ENCODE measurements around the gene CFTR. TPM values are rescaled to one million over a fixed set of nuclear protein-coding genes. Genes with fewer than 3 reads are reported as not detected.
A peak's percentile ranks its signal among the peaks of the same experiment; 100 is the strongest.
"Not testable (repeated sequence)": the region's sequence is repeated elsewhere in the genome, so short reads cannot be mapped to it uniquely, and the experiment has no call there.

Gene CFTR
- total RNA-seq = 95.2 TPM

DNA sequence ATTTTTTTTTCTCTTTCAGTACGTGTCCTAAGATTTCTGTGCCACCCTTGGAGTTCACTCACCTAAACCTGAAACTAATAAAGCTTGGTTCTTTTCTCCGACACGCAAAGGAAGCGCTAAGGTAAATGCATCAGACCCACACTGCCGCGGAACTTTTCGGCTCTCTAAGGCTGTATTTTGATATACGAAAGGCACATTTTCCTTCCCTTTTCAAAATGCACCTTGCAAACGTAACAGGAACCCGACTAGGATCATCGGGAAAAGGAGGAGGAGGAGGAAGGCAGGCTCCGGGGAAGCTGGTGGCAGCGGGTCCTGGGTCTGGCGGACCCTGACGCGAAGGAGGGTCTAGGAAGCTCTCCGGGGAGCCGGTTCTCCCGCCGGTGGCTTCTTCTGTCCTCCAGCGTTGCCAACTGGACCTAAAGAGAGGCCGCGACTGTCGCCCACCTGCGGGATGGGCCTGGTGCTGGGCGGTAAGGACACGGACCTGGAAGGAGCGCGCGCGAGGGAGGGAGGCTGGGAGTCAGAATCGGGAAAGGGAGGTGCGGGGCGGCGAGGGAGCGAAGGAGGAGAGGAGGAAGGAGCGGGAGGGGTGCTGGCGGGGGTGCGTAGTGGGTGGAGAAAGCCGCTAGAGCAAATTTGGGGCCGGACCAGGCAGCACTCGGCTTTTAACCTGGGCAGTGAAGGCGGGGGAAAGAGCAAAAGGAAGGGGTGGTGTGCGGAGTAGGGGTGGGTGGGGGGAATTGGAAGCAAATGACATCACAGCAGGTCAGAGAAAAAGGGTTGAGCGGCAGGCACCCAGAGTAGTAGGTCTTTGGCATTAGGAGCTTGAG, at the start of gene CFTR:
Gene CFTR, plus strand, starts transcription at position 801 of the 830 bp plus-strand sequence. CDS start 70 bp downstream, outside the sequence.
- DNase-seq (ENCODE audit: low spot score) = peak; percentile 49

DNA sequence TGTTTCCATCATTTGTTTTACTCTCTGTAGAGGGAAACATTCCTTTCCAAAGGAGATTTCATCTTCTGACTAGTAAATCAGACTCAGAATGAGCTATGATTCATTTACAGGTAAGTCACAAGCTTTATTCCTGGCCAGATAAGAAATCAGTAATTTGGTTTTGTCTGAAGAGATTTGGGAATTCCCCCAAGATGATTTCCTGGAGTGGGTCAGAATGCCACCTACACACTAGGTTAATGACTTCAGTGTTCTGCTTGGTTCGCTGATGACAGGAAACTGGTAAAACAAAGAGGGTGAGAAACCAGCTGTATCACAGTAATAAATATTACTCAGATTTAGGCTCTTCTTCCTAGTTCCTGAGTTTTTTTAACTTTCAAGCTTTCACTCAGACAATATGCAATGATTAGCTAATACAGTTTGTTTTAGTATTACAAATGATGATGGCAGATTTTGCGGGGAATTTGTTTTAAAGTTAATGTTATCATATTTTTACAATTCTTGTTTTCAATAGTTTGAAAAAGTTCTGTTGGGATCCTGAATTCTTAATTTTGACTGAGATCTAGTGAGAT, 44.3 kb upstream of the CFTR start:
- DNase-seq (ENCODE audit: low spot score) = peak; percentile 38

DNA sequence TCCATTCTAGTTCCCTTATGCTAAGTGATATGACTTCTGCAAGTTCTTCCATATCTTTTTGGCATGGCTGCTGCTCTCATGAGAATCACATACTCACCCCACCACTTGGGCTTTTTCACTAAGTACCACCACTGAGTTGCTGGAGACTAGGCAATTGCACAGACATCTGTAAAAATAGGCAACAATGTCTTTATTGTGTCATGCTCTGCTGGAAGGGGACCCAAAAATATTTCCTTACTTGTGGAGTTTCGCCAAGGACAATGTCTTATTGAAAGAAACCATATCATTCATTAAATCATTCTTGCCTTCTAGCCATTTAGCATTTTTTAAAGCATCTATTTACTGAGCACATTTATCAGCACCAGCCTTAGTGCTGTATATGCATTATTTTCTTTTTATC, 35.2 kb upstream of the CFTR start:
- no peak for DNase-seq (ENCODE audit: low spot score)

DNA sequence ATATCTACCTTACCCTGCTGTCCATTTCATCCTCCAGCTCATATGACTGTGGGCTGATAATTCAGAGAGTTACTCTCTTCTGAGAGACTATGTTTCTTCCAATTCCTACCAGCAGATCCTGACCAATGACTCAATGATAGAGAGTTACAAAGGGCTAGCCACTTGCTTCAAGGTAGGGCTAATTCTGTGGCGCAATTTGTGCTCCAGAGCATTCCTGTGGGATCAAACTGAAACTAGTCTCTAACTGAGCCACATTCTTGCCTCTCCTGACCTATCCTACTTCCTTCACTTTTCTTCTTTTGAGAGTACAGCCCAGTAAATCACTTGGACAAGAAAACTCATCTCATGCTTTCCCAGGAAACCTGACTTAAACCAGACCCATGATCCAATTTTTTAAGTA, 34.6 kb upstream of the CFTR start:
- DNase-seq (ENCODE audit: low spot score) = no peak

DNA sequence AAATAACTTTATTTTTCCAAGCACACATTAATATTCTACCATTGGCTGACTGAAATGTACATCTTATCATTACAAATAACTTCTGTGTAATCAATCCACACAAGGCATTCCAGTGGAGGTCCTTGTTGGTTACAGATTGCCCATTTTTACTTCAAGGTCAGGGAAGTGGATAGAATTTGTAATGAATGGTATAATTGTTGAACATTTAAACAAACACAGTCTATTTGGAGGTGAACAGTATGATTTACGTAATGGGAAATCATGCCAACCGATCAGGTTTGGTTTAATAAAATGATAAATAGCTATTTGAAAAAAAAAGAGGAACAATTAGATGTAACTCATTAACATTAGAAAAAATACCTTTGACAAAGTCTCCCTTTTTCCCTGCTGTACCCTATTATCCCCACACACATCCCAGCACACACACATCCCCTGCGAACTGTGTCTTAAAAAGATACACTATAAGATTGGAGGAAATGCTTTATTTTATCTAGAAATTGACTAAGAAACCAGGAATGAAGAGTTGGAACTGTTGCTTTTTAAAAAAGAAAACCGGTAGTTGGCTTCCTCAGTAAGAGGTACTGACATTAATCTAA, 33.5 kb upstream of the CFTR start:
- no peak for DNase-seq (ENCODE audit: low spot score)

DNA sequence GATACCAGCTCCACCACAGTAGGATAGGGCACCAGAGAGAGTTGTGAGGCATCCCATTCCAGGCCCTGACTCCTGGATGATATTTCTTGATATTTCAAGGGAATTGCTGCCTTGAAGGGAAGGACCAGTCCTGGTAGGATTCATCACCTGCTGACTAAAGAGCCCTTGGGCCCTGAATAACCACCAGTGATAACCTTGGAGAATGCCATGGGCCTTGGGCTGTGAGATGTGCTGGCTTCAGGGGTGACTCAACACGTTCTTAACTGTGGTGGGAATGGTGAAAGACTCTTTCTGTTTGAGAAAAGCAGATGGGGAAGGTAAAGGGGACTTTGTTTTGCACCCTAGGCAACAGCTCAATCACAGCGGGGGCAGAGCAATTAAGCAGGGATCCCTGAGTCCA, 31.2 kb upstream of the CFTR start:
- DNase-seq (ENCODE audit: low spot score) = no peak

DNA sequence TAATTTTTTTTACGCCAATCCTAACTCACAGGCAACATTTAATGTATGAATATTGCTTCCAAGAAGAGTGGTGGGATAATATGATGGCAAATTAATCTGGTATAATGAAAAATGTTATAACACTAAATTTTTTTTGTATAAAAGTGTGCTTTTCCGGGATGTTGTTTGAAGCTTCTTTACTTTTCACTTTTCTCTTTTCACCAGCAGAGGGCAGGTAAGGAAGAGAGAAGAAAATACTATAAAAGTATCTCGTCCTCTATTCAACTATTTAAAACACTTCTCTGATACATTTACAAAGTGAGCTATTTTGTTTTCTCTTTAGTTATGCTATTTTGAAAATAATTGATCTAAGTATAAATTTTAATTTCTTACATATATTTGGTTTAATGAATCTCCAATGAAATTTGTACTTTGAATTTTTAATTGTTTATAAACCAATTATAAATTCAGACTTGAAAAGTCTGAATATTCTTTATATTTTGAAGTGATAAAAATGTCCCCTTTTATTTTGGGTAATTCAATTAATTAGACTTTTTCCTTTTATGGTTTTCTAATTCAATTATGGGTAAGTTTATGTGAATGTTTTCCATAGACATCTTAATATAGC, 20.7 kb upstream of the CFTR start:
- DNase-seq (ENCODE audit: low spot score) = no peak

DNA sequence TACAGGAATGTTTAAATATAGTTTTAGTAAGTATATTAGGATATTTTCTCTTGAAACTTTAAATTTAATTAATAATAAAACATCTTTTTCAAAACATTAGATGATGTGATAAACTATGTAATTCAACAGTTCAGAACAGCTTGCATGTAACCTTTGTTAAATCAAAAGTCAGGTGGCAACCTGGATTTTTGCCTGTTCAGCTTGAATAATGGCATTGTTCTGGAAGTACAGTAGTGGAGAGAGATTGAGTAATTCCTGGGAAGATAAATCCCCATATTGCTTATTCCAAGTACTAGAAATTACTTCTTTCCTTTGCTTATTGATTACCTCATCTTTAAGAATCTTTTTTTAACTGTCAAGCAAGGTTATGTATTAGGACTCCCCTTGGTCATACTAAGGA, 20.1 kb upstream of the CFTR start:
- no peak for DNase-seq (ENCODE audit: low spot score)

DNA sequence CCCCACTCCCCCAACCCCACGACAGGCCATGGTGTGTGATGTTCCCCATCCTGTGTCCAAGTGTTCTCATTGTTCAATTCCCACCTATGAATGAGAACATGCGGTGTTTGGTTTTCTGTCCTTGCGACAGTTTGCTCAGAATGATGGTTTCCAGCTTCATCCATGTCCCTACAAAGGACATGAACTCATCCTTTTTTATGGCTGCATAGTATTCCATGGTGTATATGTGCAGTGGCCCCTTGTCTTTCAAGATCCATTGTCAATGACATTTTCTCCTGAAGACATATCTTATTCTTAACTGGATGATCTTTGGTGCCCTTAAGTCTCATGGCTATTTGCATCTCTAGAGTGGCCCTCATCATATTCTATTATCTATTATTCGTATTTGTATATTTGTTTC, 19.0 kb upstream of the CFTR start:
- not testable (repeated sequence) for DNase-seq (ENCODE audit: low spot score)

DNA sequence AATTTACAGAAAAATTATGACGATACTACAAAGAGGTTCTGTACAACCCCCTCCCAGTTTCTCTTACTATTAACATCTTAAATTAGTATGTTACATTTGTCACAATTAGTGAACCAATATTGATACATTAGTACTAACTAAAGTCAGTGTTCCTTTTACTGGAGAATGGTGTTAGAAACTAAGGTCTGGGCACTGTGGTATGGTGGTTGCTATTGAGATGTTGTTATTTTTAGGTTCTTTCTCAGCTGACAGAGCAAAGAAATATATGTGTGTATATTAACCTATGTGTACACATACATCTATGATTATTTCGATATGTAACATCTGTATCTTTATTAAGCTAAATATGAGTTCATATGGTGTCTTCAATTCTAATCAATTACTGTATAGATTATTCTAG, 11.7 kb upstream of the CFTR start:
- DNase-seq (ENCODE audit: low spot score) = no peak

DNA sequence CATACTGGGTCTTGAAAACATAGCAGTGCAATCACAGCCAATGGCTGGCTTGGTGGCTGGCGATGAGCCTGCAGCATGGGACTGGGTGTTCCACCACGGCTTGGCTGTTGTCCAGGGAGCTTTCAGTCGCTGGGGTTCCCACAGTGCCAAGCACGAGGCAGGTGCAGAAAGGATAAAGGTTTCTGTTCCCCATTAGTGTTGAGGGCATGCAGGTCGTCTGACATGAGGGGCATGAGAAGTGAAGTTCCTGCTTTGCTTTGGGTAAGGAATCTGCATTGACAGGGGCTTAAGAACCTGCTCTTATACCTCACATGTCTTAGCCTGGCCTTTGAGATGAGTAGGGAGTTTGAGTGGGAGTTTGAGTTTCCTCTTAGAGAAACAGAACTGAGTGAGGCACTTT, 9.0 kb upstream of the CFTR start:
- no peak for DNase-seq (ENCODE audit: low spot score)

DNA sequence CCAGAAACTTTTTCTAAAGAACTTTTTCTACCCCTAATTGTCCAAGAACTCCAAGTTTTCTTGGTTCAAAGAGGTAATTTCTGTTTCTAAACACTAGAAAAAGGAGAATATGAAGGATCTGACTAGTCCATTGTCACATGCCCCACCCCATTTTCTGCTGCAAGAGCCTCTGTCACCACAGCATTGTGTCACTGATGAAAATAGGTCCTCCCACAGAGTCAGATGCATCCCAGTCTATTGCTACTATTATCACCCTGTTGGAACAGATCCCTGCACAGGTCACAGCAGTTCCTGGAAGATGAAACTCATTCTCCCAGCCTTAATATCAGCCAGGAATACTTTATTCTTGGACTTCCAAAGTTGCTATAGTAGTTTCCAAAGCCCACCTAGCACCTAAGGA, 7.5 kb upstream of the CFTR start:
- no peak for DNase-seq (ENCODE audit: low spot score)

DNA sequence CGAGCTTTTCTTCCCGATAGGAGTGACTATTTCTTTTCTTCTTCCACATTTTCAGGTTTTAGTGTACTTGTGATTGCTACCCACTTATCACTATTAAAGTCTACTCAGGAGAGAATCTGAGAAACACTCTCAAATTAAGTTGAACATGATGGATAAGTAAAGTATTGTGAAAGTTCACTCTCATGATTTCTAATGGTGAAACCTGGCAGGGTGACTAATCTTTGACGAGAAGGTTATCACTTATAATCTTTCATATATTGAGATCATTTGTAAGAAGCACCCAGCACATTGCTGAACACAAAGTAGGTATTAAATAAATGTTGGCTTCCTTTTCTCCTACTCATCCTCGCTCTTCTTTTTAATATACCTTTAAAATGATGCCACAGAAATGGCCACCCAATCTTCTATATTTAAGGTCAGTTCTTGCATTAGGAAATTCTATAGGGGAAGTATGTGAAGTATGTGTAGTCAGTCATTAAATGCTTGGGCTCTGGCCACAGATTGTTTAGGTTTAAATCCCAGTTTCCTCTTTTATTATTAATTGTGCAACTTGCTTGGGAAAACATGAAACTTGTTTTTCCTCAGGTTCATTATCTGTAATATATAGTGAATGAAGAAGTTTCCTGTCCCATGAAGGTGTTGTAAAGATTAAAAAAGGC, 3.1 kb upstream of the CFTR start:
- no peak for DNase-seq (ENCODE audit: low spot score)

DNA sequence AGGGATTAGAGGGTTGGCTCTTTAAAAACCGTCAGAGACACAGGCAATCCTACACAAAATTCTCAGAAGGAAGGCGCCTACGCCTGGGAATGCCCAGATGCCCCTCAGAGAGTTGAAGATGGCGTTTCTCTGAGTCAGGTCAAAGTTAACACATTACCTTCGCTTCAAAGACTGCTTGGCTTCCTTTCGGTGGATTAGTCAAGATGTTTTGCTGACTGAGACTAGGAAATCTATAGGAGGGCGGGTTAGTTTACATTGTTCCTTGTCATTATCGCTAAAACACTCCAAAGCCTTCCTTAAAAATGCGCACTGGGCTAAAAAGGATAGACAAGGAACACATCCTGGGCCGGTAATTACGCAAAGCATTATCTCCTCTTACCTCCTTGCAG, 995 bp upstream of the CFTR start:
- DNase-seq (ENCODE audit: low spot score) = peak; percentile 12

DNA sequence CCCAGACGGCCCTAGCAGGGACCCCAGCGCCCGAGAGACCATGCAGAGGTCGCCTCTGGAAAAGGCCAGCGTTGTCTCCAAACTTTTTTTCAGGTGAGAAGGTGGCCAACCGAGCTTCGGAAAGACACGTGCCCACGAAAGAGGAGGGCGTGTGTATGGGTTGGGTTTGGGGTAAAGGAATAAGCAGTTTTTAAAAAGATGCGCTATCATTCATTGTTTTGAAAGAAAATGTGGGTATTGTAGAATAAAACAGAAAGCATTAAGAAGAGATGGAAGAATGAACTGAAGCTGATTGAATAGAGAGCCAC, 184 bp downstream of the CFTR start:
- no peak for DNase-seq (ENCODE audit: low spot score)

DNA sequence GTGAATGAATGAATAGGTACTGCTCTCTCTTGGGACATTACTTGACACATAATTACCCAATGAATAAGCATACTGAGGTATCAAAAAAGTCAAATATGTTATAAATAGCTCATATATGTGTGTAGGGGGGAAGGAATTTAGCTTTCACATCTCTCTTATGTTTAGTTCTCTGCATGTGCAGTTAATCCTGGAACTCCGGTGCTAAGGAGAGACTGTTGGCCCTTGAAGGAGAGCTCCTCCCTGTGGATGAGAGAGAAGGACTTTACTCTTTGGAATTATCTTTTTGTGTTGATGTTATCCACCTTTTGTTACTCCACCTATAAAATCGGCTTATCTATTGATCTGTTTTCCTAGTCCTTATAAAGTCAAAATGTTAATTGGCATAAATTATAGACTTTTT, 1.2 kb downstream of the CFTR start:
- peak; percentile 18 for DNase-seq (ENCODE audit: low spot score)

DNA sequence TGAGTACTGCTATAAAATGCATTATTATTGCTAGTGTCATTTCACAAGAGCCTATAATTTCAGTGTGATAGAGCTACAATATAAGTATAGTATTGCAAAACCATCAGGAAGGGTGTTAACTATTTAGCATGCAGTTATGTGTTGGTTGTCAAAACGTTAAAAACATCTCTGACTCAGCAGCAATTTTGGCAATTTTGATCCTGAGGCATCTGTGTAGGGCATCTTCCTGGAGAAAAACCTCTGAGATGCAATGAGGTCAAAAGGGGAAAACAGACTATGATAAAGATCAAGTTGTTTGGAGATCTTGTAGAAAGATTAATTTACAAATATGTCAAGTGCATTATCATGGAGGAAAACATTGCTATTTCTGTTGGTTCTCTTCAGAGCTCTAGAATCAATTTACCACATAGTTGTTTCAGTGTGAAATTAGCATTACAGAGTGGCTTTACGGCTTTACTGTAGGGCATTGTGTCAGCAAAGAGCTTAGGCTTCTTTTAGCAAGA, 5.3 kb downstream of the CFTR start:
- no peak for DNase-seq (ENCODE audit: low spot score)

DNA sequence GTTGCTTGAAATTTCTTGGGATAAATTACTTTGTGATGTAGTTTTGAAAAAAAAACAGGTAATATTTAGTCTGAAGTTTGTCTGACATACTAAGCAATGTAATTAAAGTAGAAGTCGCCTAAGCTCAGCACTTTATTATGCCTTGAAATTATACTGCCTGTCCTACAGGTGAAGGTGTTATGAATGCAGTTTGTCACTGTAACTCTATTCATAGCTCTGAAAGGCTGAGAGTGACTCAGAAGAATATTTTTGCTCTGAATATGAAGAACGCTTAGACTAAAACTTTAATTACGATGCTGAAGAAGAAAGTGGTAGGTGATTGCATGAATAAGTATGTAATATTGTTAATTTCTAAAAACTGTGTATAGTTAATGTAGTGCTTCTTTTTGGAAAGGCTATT, 9.2 kb downstream of the CFTR start:
- no peak for DNase-seq (ENCODE audit: low spot score)

DNA sequence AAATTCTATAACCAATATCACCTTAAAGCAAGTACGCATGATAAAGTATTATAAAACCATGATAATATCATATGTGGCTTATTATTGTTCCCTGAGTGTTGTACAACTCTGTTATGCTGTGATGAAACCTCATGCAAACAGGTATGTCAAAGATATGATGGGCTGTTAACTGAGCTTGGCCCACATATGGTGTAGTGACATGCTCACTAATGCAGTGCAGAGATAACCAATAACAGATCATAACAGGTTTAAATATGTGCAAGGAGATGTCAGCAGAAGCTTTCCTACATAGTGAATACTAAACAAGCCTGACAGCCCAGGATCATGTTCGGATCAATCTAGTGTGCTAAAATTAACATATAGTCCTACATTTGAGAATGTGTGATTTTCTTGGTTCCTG, 9.6 kb downstream of the CFTR start:
- no peak for DNase-seq (ENCODE audit: low spot score)

DNA sequence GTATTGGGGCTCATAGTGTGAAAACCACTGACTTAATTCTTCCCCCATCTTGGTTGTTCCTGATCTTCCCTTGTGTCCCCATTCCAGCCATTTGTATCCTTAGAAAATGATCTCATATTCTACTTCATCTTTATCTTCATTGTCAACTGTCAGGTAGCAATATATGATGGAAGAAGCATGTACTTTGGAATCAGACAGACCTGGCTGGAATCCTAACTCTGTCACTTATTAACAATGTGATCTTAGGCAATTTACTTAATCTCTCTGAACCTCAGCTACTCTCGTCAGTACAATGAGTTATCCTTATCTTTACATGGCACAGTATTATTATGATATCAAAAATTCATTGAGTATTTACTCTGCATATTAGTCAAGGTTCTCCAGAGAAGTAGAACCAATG, 10.1 kb downstream of the CFTR start:
- DNase-seq (ENCODE audit: low spot score) = peak; percentile 61

DNA sequence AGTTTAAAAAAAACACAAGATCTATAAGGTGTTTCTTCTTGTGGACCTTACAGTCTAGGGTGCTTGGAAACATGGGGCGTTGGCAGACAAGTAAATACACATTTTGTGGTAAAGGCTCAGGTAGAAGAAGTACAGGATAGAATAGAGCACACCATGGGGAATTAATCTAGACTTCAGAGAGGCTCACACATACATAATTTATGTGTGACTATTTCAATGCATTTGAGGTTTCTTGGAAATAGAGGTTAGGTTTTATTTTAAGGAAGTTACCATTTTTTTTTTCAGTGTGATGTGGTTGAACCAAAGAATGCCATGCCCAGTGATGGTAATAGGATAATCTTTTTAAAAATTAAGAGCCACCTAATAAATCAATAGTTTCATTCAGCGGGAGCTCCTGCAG, 12.8 kb downstream of the CFTR start:
- DNase-seq (ENCODE audit: low spot score) = no peak

DNA sequence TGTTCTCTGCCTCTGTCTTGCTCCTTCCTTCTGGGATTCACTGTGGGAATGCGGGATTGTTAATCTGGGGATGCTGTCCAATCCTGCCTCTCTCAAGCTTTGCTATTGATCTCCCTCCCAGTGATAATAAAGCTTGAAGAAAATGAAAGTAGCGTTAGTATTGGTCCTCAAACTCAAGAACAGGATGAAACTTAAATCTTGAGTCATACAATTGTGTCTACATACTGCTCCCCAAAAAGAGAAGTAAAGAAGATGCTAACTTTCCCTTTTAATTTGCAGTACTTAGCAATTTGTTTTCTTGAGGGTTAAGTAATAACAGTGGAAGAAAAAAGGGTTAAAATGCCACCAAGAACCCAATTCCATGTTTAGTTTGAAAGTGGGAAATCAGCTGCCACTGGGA, 13.6 kb downstream of the CFTR start:
- no peak for DNase-seq (ENCODE audit: low spot score)
